Naive thymus-derived CD4-positive, alpha-beta T cell (primary cell): ENCODE results near the gene ENSA. TPM values are rescaled to one million over a fixed set of nuclear protein-coding genes. Genes with fewer than 3 reads are reported as not detected.
"Not testable (repeated sequence)": the region's sequence is repeated elsewhere in the genome, so short reads cannot be mapped to it uniquely, and the experiment has no call there.

Experiments used
- ATAC-seq: fragments of 150-1000 bp; cut with Tn5 transposase; 2 replicates; pipeline ENCODE4 v1.10.0; 2021; ENCODE audit warnings: mild to moderate bottlenecking, moderate library complexity
- CTCF ChIA-PET: fragments of 350-600 bp; sonication (Branson Sonifier 250); formaldehyde crosslinking; loops from one replicate; lab custom pipeline; 2021; ENCODE audit warnings: antibody characterized with exemption; lab: Charles Lee
- POLR2A ChIA-PET: fragments of 350-600 bp; sonication (Branson Sonifier 250); formaldehyde crosslinking; loops from one replicate; lab custom pipeline; 2021; ENCODE audit warnings: antibody characterized with exemption, inconsistent platforms; lab: Charles Lee
- DNase-seq, 9 donors: peaks; one replicate each; pipeline versions ENCODE4 v3.0.0 to v3.0.0-alpha.2; 2020 to 2022; ENCODE audit warnings: mixed read lengths in 1 of 9
- H3K27ac ChIP-seq: one replicate; pipeline ENCODE4 v1.7.0; 2013; ENCODE audit warnings: mild to moderate bottlenecking, low read depth, low read length, moderate library complexity
- H3K27me3 ChIP-seq, 2 donors: one replicate each; pipeline ENCODE4 v1.7.0; 2013; ENCODE audit warnings: low read length in 2 of 2, mild to moderate bottlenecking in 2 of 2, moderate library complexity in 2 of 2; ENCODE audit not compliant: control insufficient read depth in 2 of 2, insufficient read depth in 2 of 2
- H3K36me3 ChIP-seq, 3 experiments: 1 replicate in 2 of 3; 2 replicates in 1 of 3; pipeline ENCODE4 v1.7.0; 2013; ENCODE audit warnings: low read length in 3 of 3, mild to moderate bottlenecking in 3 of 3, moderate library complexity in 1 of 3; ENCODE audit not compliant: insufficient read depth in 3 of 3, control insufficient read depth in 2 of 3
- H3K4me1 ChIP-seq, 2 donors: one replicate each; pipeline ENCODE4 v1.7.0; 2013; ENCODE audit warnings: low read length in 2 of 2, mild to moderate bottlenecking in 2 of 2, moderate library complexity in 1 of 2; ENCODE audit not compliant: control insufficient read depth in 2 of 2, insufficient read depth in 2 of 2
- H3K4me3 ChIP-seq: 2 replicates; pipeline ENCODE4 v1.7.0; 2013; ENCODE audit warnings: mild to moderate bottlenecking, low read length
- H3K9me3 ChIP-seq, 3 experiments: 1 replicate in 2 of 3; 2 replicates in 1 of 3; pipeline ENCODE4 v1.7.0; 2013; ENCODE audit warnings: low read length in 3 of 3; ENCODE audit not compliant: control insufficient read depth in 2 of 3
- H3K27ac Mint-ChIP-seq, 9 donors: one replicate each; pipeline ENCODE4 v1.8.0; 2020 to 2022; ENCODE audit warnings: mixed read lengths in 9 of 9, mild to moderate bottlenecking in 8 of 9, moderate library complexity in 5 of 9, inconsistent platforms in 2 of 9
- H3K27me3 Mint-ChIP-seq, 5 donors: one replicate each; pipeline ENCODE4 v1.8.0; 2021 to 2022; ENCODE audit warnings: mixed read lengths in 5 of 5, mild to moderate bottlenecking in 1 of 5
- H3K36me3 Mint-ChIP-seq, 5 donors: one replicate each; pipeline ENCODE4 v1.8.0; 2020 to 2022; ENCODE audit warnings: mixed read lengths in 5 of 5, mild to moderate bottlenecking in 3 of 5, inconsistent platforms in 1 of 5
- H3K4me1 Mint-ChIP-seq, 7 donors: one replicate each; pipeline ENCODE4 v1.8.0; 2020 to 2022; ENCODE audit warnings: mixed read lengths in 7 of 7, mild to moderate bottlenecking in 3 of 7, inconsistent platforms in 1 of 7
- H3K4me3 Mint-ChIP-seq, 10 donors: one replicate each; pipeline ENCODE4 v1.8.0; 2020 to 2022; ENCODE audit warnings: mild to moderate bottlenecking in 10 of 10, mixed read lengths in 10 of 10, moderate library complexity in 6 of 10, inconsistent platforms in 2 of 10
- H3K9me3 Mint-ChIP-seq, 11 donors: one replicate each; pipeline ENCODE4 v1.8.0; 2020 to 2022; ENCODE audit warnings: mixed read lengths in 11 of 11, mild to moderate bottlenecking in 4 of 11, inconsistent platforms in 1 of 11, moderate library complexity in 1 of 11
- intact Hi-C, 2 donors: fragments of 100-400 bp; cut with micrococcal nuclease; formaldehyde crosslinking; loops; one replicate each; pipeline ENCODE4 v1.15.1; 2023
- polyA plus RNA-seq, 2 donors: library from polyadenylated mRNA; unstranded; fragments of 300-500 nt; fragmentation: Illumina TruSeq; gene quantifications; one replicate each; pipeline ENCODE4 v1.2.3, GENCODE V29; 2021
- total RNA-seq, 6 experiments: library from RNA in 5 of 6; stranded (reverse) in 5 of 6; gene quantifications; 1 replicate in 5 of 6; 2 replicates in 1 of 6; pipeline ENCODE4 v1.2.3 and lab custom pipeline; 2021 to 2026

The ENSA gene
- total and polyA plus RNA-seq, 7 experiments from 2014 or later: 59.4 to 178 (median 102) TPM

- intact Hi-C loops: no loop called here
- Mint-ChIP-seq H3K4me1 (peaks cover under 1 to 6% (median 3%) of the 10 kb centered on the region in 7 donors), H3K9me3 (no peaks in the 10 kb centered on the region), H3K4me3 (no peak overlapping the region), H3K27me3 (no peaks in the 10 kb centered on the region), H3K27ac (peak overlapping the region in 2 of 9 donors; percentile 3 to 63), H3K36me3 (peaks cover 8 to 44% (median 21%) of the 10 kb centered on the region in 5 donors)
- Histone ChIP-seq H3K27ac (no peak overlapping the region), H3K4me1 (no peaks in the 10 kb centered on the region), H3K9me3 (no peaks in the 10 kb centered on the region), H3K36me3 (peaks cover 0 to 28% (median 6%) of the 10 kb centered on the region in 3 experiments), H3K4me3 (no peak overlapping the region), H3K27me3 (no peaks in the 10 kb centered on the region)
- ATAC-seq (no peak), DNase-seq (no peak)
- ChIA-PET POLR2A (no interaction called here), CTCF (no interaction called here)
These were observed 31.2 kb upstream of the ENSA start for GRCh38 chr1:150660584-150660983.

GRCh38 chr1:150657064-150657463, 27.7 kb upstream of the ENSA start:
- H3K27me3 Mint-ChIP-seq, intact Hi-C loops, POLR2A ChIA-PET, H3K4me3 Mint-ChIP-seq, CTCF ChIA-PET, H3K9me3 ChIP-seq, H3K4me1 Mint-ChIP-seq, H3K9me3 Mint-ChIP-seq, H3K4me3 ChIP-seq, H3K27ac Mint-ChIP-seq, DNase-seq, H3K4me1 ChIP-seq, H3K27ac ChIP-seq, ATAC-seq, H3K27me3 ChIP-seq: not testable (repeated sequence)
- H3K36me3 ChIP-seq: peaks cover 0 to 25% (median 6%) of the 10 kb centered on the region in 3 experiments
- peaks cover 8 to 45% (median 21%) of the 10 kb centered on the region in 5 donors for H3K36me3 Mint-ChIP-seq

- ATAC-seq, H3K27me3 Mint-ChIP-seq, H3K4me3 ChIP-seq, H3K4me3 Mint-ChIP-seq, H3K4me1 ChIP-seq, DNase-seq, H3K27ac ChIP-seq, H3K9me3 Mint-ChIP-seq, CTCF ChIA-PET, H3K27me3 ChIP-seq, H3K9me3 ChIP-seq, intact Hi-C loops: not testable (repeated sequence)
- POLR2A ChIA-PET: interaction anchor here (0.6 to 1.1 kb wide), 2 partner anchors 26 to 271 kb away, joined by 3 read pairs; no protein-coding TSS in a partner anchor
- Mint-ChIP-seq H3K36me3 (peaks cover 7 to 41% (median 11%) of the 10 kb centered on the region in 5 donors), H3K4me1 (peaks cover 0 to 10% (median 5%) of the 10 kb centered on the region in 7 donors), H3K27ac (peak overlapping the region in 1 of 9 donors; percentile 47)
- H3K36me3 ChIP-seq: peaks cover 0 to 18% (median 0%) of the 10 kb centered on the region in 3 experiments
These were observed 25.2 kb upstream of the ENSA start for GRCh38 chr1:150654635-150655034.

GRCh38 chr1:150650193-150650592, 20.8 kb upstream of the ENSA start:
- intact Hi-C loops: no loop called here
- Mint-ChIP-seq H3K4me3 (no peak overlapping the region), H3K27me3 (no peaks in the 10 kb centered on the region), H3K27ac (no peak overlapping the region), H3K36me3 (peaks cover 5 to 56% (median 9%) of the 10 kb centered on the region in 5 donors), H3K4me1 (peaks cover 0 to 10% (median 2%) of the 10 kb centered on the region in 7 donors), H3K9me3 (no peaks in the 10 kb centered on the region)
- no peak overlapping the region for H3K27ac ChIP-seq
- DNase-seq (no peak), ATAC-seq (no peak)
- no peaks in the 10 kb centered on the region for H3K4me1 ChIP-seq
- H3K9me3 ChIP-seq: no peaks in the 10 kb centered on the region
- ChIA-PET POLR2A (interaction anchor here (0.6 kb wide), 1 partner anchor 17 kb away, joined by 5 read pairs; no protein-coding TSS in a partner anchor), CTCF (no interaction called here)
- H3K36me3 ChIP-seq: peaks cover 4 to 47% (median 13%) of the 10 kb centered on the region in 3 experiments
- no peaks in the 10 kb centered on the region for H3K27me3 ChIP-seq
- H3K4me3 ChIP-seq: no peak overlapping the region

GRCh38 chr1:150649441-150650075, 20.1 kb upstream of the ENSA start:
- Histone ChIP-seq H3K9me3 (no peaks in the 10 kb centered on the region), H3K36me3 (peaks cover 4 to 47% (median 13%) of the 10 kb centered on the region in 3 experiments), H3K27ac (no peak overlapping the region), H3K27me3 (no peaks in the 10 kb centered on the region), H3K4me1 (no peaks in the 10 kb centered on the region), H3K4me3 (no peak overlapping the region)
- no peaks in the 10 kb centered on the region for H3K9me3 Mint-ChIP-seq
- H3K27me3 Mint-ChIP-seq: no peaks in the 10 kb centered on the region
- DNase-seq: no peak
- H3K27ac Mint-ChIP-seq: peak overlapping the region in 1 of 9 donors; percentile 18
- intact Hi-C loops: no loop called here
- ATAC-seq: no peak
- ChIA-PET POLR2A (no interaction called here), CTCF (interaction anchor here (1.1 to 1.3 kb wide), 2 partner anchors 31 to 89 kb away, joined by 3 read pairs; no protein-coding TSS in a partner anchor)
- H3K36me3 Mint-ChIP-seq: peaks cover 5 to 50% (median 9%) of the 10 kb centered on the region in 5 donors
- H3K4me1 Mint-ChIP-seq: peaks cover 0 to 10% (median 0%) of the 10 kb centered on the region in 7 donors
- H3K4me3 Mint-ChIP-seq: no peak overlapping the region

GRCh38 chr1:150642296-150642695, 12.9 kb upstream of the ENSA start:
- CTCF ChIA-PET: no interaction called here
- Mint-ChIP-seq H3K9me3 (no peaks in the 10 kb centered on the region), H3K27me3 (no peaks in the 10 kb centered on the region), H3K4me3 (no peak overlapping the region), H3K36me3 (peaks cover 0 to 6% (median 0%) of the 10 kb centered on the region in 5 donors), H3K27ac (no peak overlapping the region), H3K4me1 (no peaks in the 10 kb centered on the region)
- no peak overlapping the region for H3K4me3 ChIP-seq
- ATAC-seq: no peak
- H3K27me3 ChIP-seq: no peaks in the 10 kb centered on the region
- POLR2A ChIA-PET: interaction anchor here (1.1 to 1.4 kb wide), 2 partner anchors 12 to 81 kb away, joined by 3 to 5 read pairs; no protein-coding TSS in a partner anchor
- H3K9me3 ChIP-seq: no peaks in the 10 kb centered on the region
- intact Hi-C loops: no loop called here
- DNase-seq: no peak
- H3K27ac ChIP-seq: no peak overlapping the region
- H3K36me3 ChIP-seq: peaks cover 0 to 18% (median 2%) of the 10 kb centered on the region in 3 experiments
- H3K4me1 ChIP-seq: no peaks in the 10 kb centered on the region
